Measurements from ENCODE around the gene TRIP6.
A peak's percentile ranks its signal among the peaks of the same experiment; 100 is the strongest.

The TRIP6 gene

GRCh38 chr7:100826514-100827329 lies 40.5 kb upstream of the TRIP6 start (continued):
- TF ChIP-seq ZNF518A (tag by site-specific recombination; conservative IDR thresholded peaks at IDR 0.05; ENCODE audit: low read depth) (no peak), ZNF654 (tag by site-specific recombination; IDR thresholded peaks at IDR 0.05; ENCODE audit: low read depth) (no peak)

GRCh38 chr7:100827330-100828226 lies 39.6 kb upstream of the TRIP6 start, which contains the start of gene EPHB4:
TSS of gene EPHB4 (minus strand) at chr7:100827523. CDS start at chr7:100827030, 493 bp downstream.
- H3K36me3 ChIP-seq (ENCODE audit: control insufficient read depth in 2 of 2, insufficient read depth in 1 of 2, low read length in 2 of 2): peaks cover 7 to 20% of the 10 kb centered on the region in 2 experiments; a peak in 2 of 3 replicates
- peak within 1 kb of the TSS; percentile 82 for H3K4me3 ChIP-seq (ENCODE audit: low read depth, low read length)
- peak within 1 kb of the TSS; percentile 91; the same call in 1 of the 2 replicates for H3K27ac ChIP-seq (ENCODE audit: extremely low read depth, low read depth, low read length)
- POLR2A ChIA-PET: interaction anchor here (0.6 to 2.7 kb wide), 20 partner anchors 9 to 1356 kb away, joined by 3 to 25 read pairs (median 4); partner anchors contain the start of genes MEPCE, POP7, SLC12A9 and SRRT
- no peaks in the 10 kb centered on the region for H3K4me1 ChIP-seq (ENCODE audit: control insufficient read depth, insufficient read depth, low read length)
- no peaks in the 10 kb centered on the region for H3K9me3 ChIP-seq (ENCODE audit: control insufficient read depth, insufficient read depth, low read depth, low read length)
- CTCF ChIA-PET: interaction anchor here (0.6 to 2.0 kb wide), 13 partner anchors 9 to 122 kb away, joined by 3 to 13 read pairs (median 5); partner anchors contain the start of genes POP7 and SLC12A9
- no peak for TF ChIP-seq ZNF830 (tag by site-specific recombination; IDR thresholded peaks at IDR 0.05; ENCODE audit: low read depth)
- TF ChIP-seq ZXDB (tag by site-specific recombination; IDR thresholded peaks at IDR 0.05): peak; percentile 79
- TF ChIP-seq WT1 (tag by site-specific recombination; IDR thresholded peaks at IDR 0.05): peak; percentile 51
- no peak for TF ChIP-seq ZNF391 (tag by site-specific recombination; IDR thresholded peaks at IDR 0.05; ENCODE audit: borderline replicate concordance, low read depth)
- TF ChIP-seq ZNF704 (tag by site-specific recombination; IDR thresholded peaks at IDR 0.05): no peak
- TF ChIP-seq OVOL3 (tag by site-specific recombination; IDR thresholded peaks at IDR 0.05): 0 out of 2 replicates have a peak, but pooled peaks have one; percentile 26
- TF ChIP-seq PRDM6 (tag by site-specific recombination; IDR thresholded peaks at IDR 0.05): no peak
- no peak for TF ChIP-seq ZNF121 (tag by site-specific recombination; IDR thresholded peaks at IDR 0.05)
- peak; percentile 84 for TF ChIP-seq ZBTB26 (tag by site-specific recombination; optimal IDR thresholded peaks at IDR 0.05)
- TF ChIP-seq ZNF26 (tag by site-specific recombination; IDR thresholded peaks at IDR 0.05): no peak
- TF ChIP-seq MYNN (tag by site-specific recombination; IDR thresholded peaks at IDR 0.05; ENCODE audit: borderline replicate concordance): no peak
- peak; percentile 93 for TF ChIP-seq ZEB2 (tag by site-specific recombination; IDR thresholded peaks at IDR 0.05)
- peak; percentile 92 for TF ChIP-seq IKZF3 (tag by site-specific recombination; IDR thresholded peaks at IDR 0.05)
- TF ChIP-seq ZNF555 (tag by site-specific recombination; conservative IDR thresholded peaks at IDR 0.05): no peak
- TF ChIP-seq REST (tag by site-specific recombination; IDR thresholded peaks at IDR 0.05): peak; percentile 65
